H9 (cell line): ENCODE data around the gene CHEK1. TPM values are rescaled to one million over a fixed set of nuclear protein-coding genes. Genes with fewer than 3 reads are reported as not detected.

Source experiments
- DNase-seq: peaks from one replicate; pipeline ENCODE4 v3.0.0-alpha.2; 2017
- H2AFZ ChIP-seq: one replicate; pipeline ENCODE4 v1.6.1; 2013; ENCODE audit warnings: mild to moderate bottlenecking, low read length, control low read depth, moderate library complexity
- H2AK5ac ChIP-seq: 2 replicates; pipeline ENCODE4 v1.6.1; 2013; ENCODE audit warnings: low read length, control low read depth, mixed read lengths; ENCODE audit not compliant: insufficient read length
- H2BK120ac ChIP-seq: one replicate; pipeline ENCODE4 v1.6.1; 2013; ENCODE audit warnings: low read depth, mild to moderate bottlenecking, low read length, control low read depth, inconsistent platforms; ENCODE audit not compliant: poor library complexity, severe bottlenecking
- H2BK12ac ChIP-seq: 2 replicates; pipeline ENCODE4 v1.6.1; 2013; ENCODE audit warnings: low read length, control low read depth, mixed read lengths, low read depth; ENCODE audit not compliant: insufficient read length
- H2BK15ac ChIP-seq: 2 replicates; pipeline ENCODE4 v1.6.1; 2013; ENCODE audit warnings: low read depth, low read length, control low read depth
- H2BK20ac ChIP-seq: one replicate; pipeline ENCODE4 v1.6.1; 2013; ENCODE audit warnings: low read depth, mild to moderate bottlenecking, low read length, control low read depth, inconsistent platforms; ENCODE audit not compliant: poor library complexity, severe bottlenecking
- H2BK5ac ChIP-seq: 2 replicates; pipeline ENCODE4 v1.6.1; 2013; ENCODE audit warnings: low read length, control low read depth, mixed read lengths; ENCODE audit not compliant: insufficient read length
- H3K14ac ChIP-seq: 2 replicates; pipeline ENCODE4 v1.6.1; 2013; ENCODE audit warnings: low read length, control low read depth; ENCODE audit not compliant: insufficient read depth
- H3K18ac ChIP-seq: 2 replicates; pipeline ENCODE4 v1.6.1; 2013; ENCODE audit warnings: low read depth, mild to moderate bottlenecking, mixed read lengths, low read length, control low read depth; ENCODE audit not compliant: insufficient read length
- H3K23ac ChIP-seq: 2 replicates; pipeline ENCODE4 v1.6.1; 2013; ENCODE audit warnings: low read length, control low read depth, mixed read lengths, low read depth; ENCODE audit not compliant: insufficient read length
- H3K23me2 ChIP-seq: 2 replicates; pipeline ENCODE4 v1.6.1; 2013; ENCODE audit warnings: low read depth, mild to moderate bottlenecking, mixed read lengths, low read length, control low read depth; ENCODE audit not compliant: insufficient read length, poor library complexity, severe bottlenecking
- H3K27ac ChIP-seq: 2 replicates; pipeline ENCODE4 v1.5.1; 2013; ENCODE audit warnings: low read length, control low read depth, mixed read lengths, low read depth; ENCODE audit not compliant: insufficient read length
- H3K27me3 ChIP-seq: 2 replicates; pipeline ENCODE4 v1.6.1; 2013; ENCODE audit warnings: low read length, control low read depth, inconsistent platforms; ENCODE audit not compliant: insufficient read depth
- H3K4ac ChIP-seq: 2 replicates; pipeline ENCODE4 v1.6.1; 2013; ENCODE audit warnings: low read depth, mild to moderate bottlenecking, control low read depth, inconsistent platforms, low read length, moderate library complexity
- H3K4me1 ChIP-seq: 2 replicates; pipeline ENCODE4 v1.6.1; 2013; ENCODE audit warnings: low read length, control low read depth, inconsistent platforms; ENCODE audit not compliant: insufficient read depth
- H3K4me2 ChIP-seq: 2 replicates; pipeline ENCODE4 v1.6.1; 2013; ENCODE audit warnings: low read length, control low read depth, mixed read lengths; ENCODE audit not compliant: insufficient read length, insufficient read depth
- H3K56ac ChIP-seq: 2 replicates; pipeline ENCODE4 v1.6.1; 2013; ENCODE audit warnings: low read depth, mild to moderate bottlenecking, mixed read lengths, low read length, control low read depth; ENCODE audit not compliant: insufficient read length
- H3K79me1 ChIP-seq: 2 replicates; pipeline ENCODE4 v1.6.1; 2013; ENCODE audit warnings: low read depth, mild to moderate bottlenecking, moderate library complexity, low read length, control low read depth, inconsistent platforms; ENCODE audit not compliant: insufficient read depth, poor library complexity, severe bottlenecking
- H3K79me2 ChIP-seq: 2 replicates; pipeline ENCODE4 v1.6.1; 2013; ENCODE audit warnings: low read length, control low read depth, inconsistent platforms; ENCODE audit not compliant: insufficient read depth
- H3K9ac ChIP-seq: 2 replicates; pipeline ENCODE4 v1.6.1; 2013; ENCODE audit warnings: low read length, control low read depth, mixed read lengths; ENCODE audit not compliant: insufficient read length; ENCODE audit errors: extremely low read depth
- H3K9me3 ChIP-seq: one replicate; pipeline ENCODE4 v1.6.1; 2013; ENCODE audit warnings: low read depth, low read length, inconsistent platforms; ENCODE audit not compliant: control insufficient read depth
- H3T11ph ChIP-seq: one replicate; pipeline ENCODE4 v1.6.1; 2013; ENCODE audit warnings: mild to moderate bottlenecking, low read length, control low read depth, inconsistent platforms
- H4K20me1 ChIP-seq: one replicate; pipeline ENCODE4 v1.6.1; 2013; ENCODE audit not compliant: control insufficient read depth, insufficient read length, insufficient read depth
- H4K5ac ChIP-seq: 2 replicates; pipeline ENCODE4 v1.6.1; 2013; ENCODE audit warnings: low read depth, mild to moderate bottlenecking, mixed read lengths, low read length, control low read depth; ENCODE audit not compliant: insufficient read length
- H4K8ac ChIP-seq: replicated peaks from 2 replicates; pipeline ENCODE4 v1.6.1; 2013; ENCODE audit warnings: low read length, control low read depth, mixed read lengths, low read depth; ENCODE audit not compliant: insufficient read length
- H4K91ac ChIP-seq: 2 replicates; pipeline ENCODE4 v1.6.1; 2013; ENCODE audit warnings: low read depth, mild to moderate bottlenecking, moderate library complexity, mixed read lengths, low read length, control low read depth; ENCODE audit not compliant: insufficient read length
- H3K27ac Mint-ChIP-seq, 3 experiments: 2 replicates in 2 of 3; 3 replicates in 1 of 3; pipeline ENCODE4 v1.8.0; 2020 to 2021; ENCODE audit warnings: mixed read lengths in 3 of 3, mild to moderate bottlenecking in 1 of 3, moderate library complexity in 1 of 3
- H3K27me3 Mint-ChIP-seq: 2 replicates; pipeline ENCODE4 v1.8.0; 2021; ENCODE audit warnings: low read depth, mild to moderate bottlenecking, moderate library complexity, mixed read lengths
- H3K36me3 Mint-ChIP-seq, 3 experiments: 2 replicates in 2 of 3; 3 replicates in 1 of 3; pipeline ENCODE4 v1.8.0; 2020 to 2021; ENCODE audit warnings: low read depth in 3 of 3, mixed read lengths in 3 of 3; ENCODE audit not compliant: insufficient read depth in 1 of 3
- H3K4me1 Mint-ChIP-seq, 2 experiments: 2 replicates each; pipeline ENCODE4 v1.8.0; 2020; ENCODE audit warnings: mixed read lengths in 2 of 2
- H3K4me3 Mint-ChIP-seq, 2 experiments: 2 replicates in 1 of 2; 3 replicates in 1 of 2; pipeline ENCODE4 v1.8.0; 2020 to 2021; ENCODE audit warnings: mild to moderate bottlenecking in 2 of 2, mixed read lengths in 2 of 2, moderate library complexity in 1 of 2
- H3K9me3 Mint-ChIP-seq, 2 experiments: 2 replicates in 1 of 2; 3 replicates in 1 of 2; pipeline ENCODE4 v1.8.0; 2020; ENCODE audit warnings: mild to moderate bottlenecking in 2 of 2, mixed read lengths in 2 of 2, moderate library complexity in 1 of 2
- CTCF ChIP-seq: fragments of 200-600 bp; sonication (generic); conservative IDR thresholded peaks from 3 replicates; pipeline ENCODE4 v1.8.0; 2021; ENCODE audit warnings: antibody characterized with exemption, mild to moderate bottlenecking
- WGBS: extraction: QIAGEN DNeasy Blood & Tissue Kit; methylation state at CpG from one replicate; pipeline ENCODE4 v1.1.7; 2013; ENCODE audit warnings: missing lambda C conversion rate, low lambda C conversion rate, mixed read lengths; ENCODE audit not compliant: insufficient read length; ENCODE audit errors: extremely low coverage; 5-methylcytosine and 5-hydroxymethylcytosine counted together
- total RNA-seq: library from RNA; stranded (reverse); gene quantifications from 2 replicates; pipeline ENCODE4 v1.2.1, GENCODE V29; 2021

CHEK1 gene
- total RNA-seq, 1 experiment from 2014 or later: 126 TPM

GRCh38 chr11:125591649-125592304 is 33.2 kb upstream of the CHEK1 start:
- Mint-ChIP-seq H3K9me3 (no peaks in the 10 kb centered on the region; a peak in 1 of 5 replicates), H3K27me3 (no peaks in the 10 kb centered on the region), H3K4me1 (peaks cover 12 to 21% of the 10 kb centered on the region in 2 experiments), H3K27ac (peak overlapping the region; percentile 27 to 98 (median 96)), H3K36me3 (peaks cover 2 to 13% (median 8%) of the 10 kb centered on the region in 3 experiments; a peak in 6 of 7 replicates), H3K4me3 (peak overlapping the region; percentile 99 to 100)
- no CpG with 5 or more reads among the region's 30 CpGs for WGBS
- Histone ChIP-seq H3K27me3 (no peaks in the 10 kb centered on the region), H2BK5ac (no peak overlapping the region), H3K14ac (peak overlapping the region; percentile 80), H3T11ph (no peak overlapping the region), H2BK15ac (no peak overlapping the region), H4K5ac (peak overlapping the region; percentile 69), H3K9ac (peak overlapping the region; percentile 90), H3K23ac (no peak overlapping the region), H3K27ac (peak overlapping the region; percentile 28), H3K79me2 (peaks cover 15% of the 10 kb centered on the region; the same call in 1 of the 2 replicates), H2BK12ac (no peak overlapping the region), H3K56ac (no peak overlapping the region), H4K91ac (no peak overlapping the region), H2AK5ac (no peak overlapping the region), H3K4ac (no peak overlapping the region), H2BK120ac (no peak overlapping the region), H4K8ac (no peak overlapping the region), H3K79me1 (no peaks in the 10 kb centered on the region), H3K4me1 (no peaks in the 10 kb centered on the region), H4K20me1 (no peaks in the 10 kb centered on the region), H3K4me2 (peak overlapping the region; percentile 84), H3K9me3 (no peaks in the 10 kb centered on the region), H2BK20ac (no peak overlapping the region), H2AFZ (no peak overlapping the region), H3K18ac (peak overlapping the region; percentile 81), H3K23me2 (peaks cover 4% of the 10 kb centered on the region)
- TF ChIP-seq CTCF: no peak
- DNase-seq: peak; percentile 41
